ENCODE results near the gene CA12.

The CA12 gene

GRCh38 chr15:63308947-63309346 lies 72.7 kb downstream of the CA12 start:
- Histone ChIP-seq H3K27me3 (ENCODE audit: control insufficient read depth, insufficient read depth, low read length) (no peaks in the 10 kb centered on the region), H3K4me1 (ENCODE audit: control insufficient read depth, insufficient read depth, low read length) (no peaks in the 10 kb centered on the region), H3K4me3 (ENCODE audit: low read length) (no peak overlapping the region), H3K36me3 (ENCODE audit: control insufficient read depth, insufficient read depth, low read length) (no peaks in the 10 kb centered on the region), H3K9me3 (ENCODE audit: control insufficient read depth, insufficient read depth, low read length) (no peaks in the 10 kb centered on the region), H3K27ac (ENCODE audit: low read length) (no peak overlapping the region)
- WGBS (ENCODE audit: insufficient coverage, insufficient read length): no CpG with 5 or more reads among the region's 2 CpGs
- no peak for DNase-seq (ENCODE audit: low read depth, low spot score)

- Histone ChIP-seq H3K27me3 (ENCODE audit: control insufficient read depth, insufficient read depth, low read length) (no peaks in the 10 kb centered on the region), H3K4me3 (ENCODE audit: low read length) (no peak overlapping the region), H3K4me1 (ENCODE audit: control insufficient read depth, insufficient read depth, low read length) (no peaks in the 10 kb centered on the region), H3K9me3 (ENCODE audit: control insufficient read depth, insufficient read depth, low read length) (no peaks in the 10 kb centered on the region), H3K27ac (ENCODE audit: low read length) (no peak overlapping the region), H3K36me3 (ENCODE audit: control insufficient read depth, insufficient read depth, low read length) (no peaks in the 10 kb centered on the region)
- no peak for DNase-seq (ENCODE audit: low read depth, low spot score)
- no CpG with 5 or more reads among the region's 4 CpGs for WGBS (ENCODE audit: insufficient coverage, insufficient read length)
Observed at GRCh38 chr15:63308491-63308890, 73.2 kb downstream of the CA12 start.

- WGBS (ENCODE audit: insufficient coverage, insufficient read length): no CpG with 5 or more reads among the region's 5 CpGs
- H3K36me3 ChIP-seq (ENCODE audit: control insufficient read depth, insufficient read depth, low read length): peaks cover 2% of the 10 kb centered on the region; the same call in 1 of the 2 replicates
- no peak overlapping the region for H3K27ac ChIP-seq (ENCODE audit: low read length)
- DNase-seq (ENCODE audit: low read depth, low spot score): no peak
- H3K9me3 ChIP-seq (ENCODE audit: control insufficient read depth, insufficient read depth, low read length): no peaks in the 10 kb centered on the region
- H3K4me1 ChIP-seq (ENCODE audit: control insufficient read depth, insufficient read depth, low read length): no peaks in the 10 kb centered on the region
- no peaks in the 10 kb centered on the region for H3K27me3 ChIP-seq (ENCODE audit: control insufficient read depth, insufficient read depth, low read length)
- no peak overlapping the region for H3K4me3 ChIP-seq (ENCODE audit: low read length)
Observed at GRCh38 chr15:63306492-63307073, 75.1 kb downstream of the CA12 start.

- no peaks in the 10 kb centered on the region for H3K27me3 ChIP-seq (ENCODE audit: control insufficient read depth, insufficient read depth, low read length)
- H3K9me3 ChIP-seq (ENCODE audit: control insufficient read depth, insufficient read depth, low read length): no peaks in the 10 kb centered on the region
- WGBS (ENCODE audit: insufficient coverage, insufficient read length): no CpG with 5 or more reads among the region's 5 CpGs
- H3K4me3 ChIP-seq (ENCODE audit: low read length): no peak overlapping the region
- no peak overlapping the region for H3K27ac ChIP-seq (ENCODE audit: low read length)
- no peaks in the 10 kb centered on the region for H3K4me1 ChIP-seq (ENCODE audit: control insufficient read depth, insufficient read depth, low read length)
- DNase-seq (ENCODE audit: low read depth, low spot score): no peak
- H3K36me3 ChIP-seq (ENCODE audit: control insufficient read depth, insufficient read depth, low read length): peaks cover 2% of the 10 kb centered on the region; the same call in 1 of the 2 replicates
Observed at GRCh38 chr15:63305260-63305659, 76.4 kb downstream of the CA12 start.

GRCh38 chr15:63301088-63301487 lies 80.6 kb downstream of the CA12 start:
- Histone ChIP-seq H3K27me3 (ENCODE audit: control insufficient read depth, insufficient read depth, low read length) (no peaks in the 10 kb centered on the region), H3K27ac (ENCODE audit: low read length) (no peak overlapping the region), H3K9me3 (ENCODE audit: control insufficient read depth, insufficient read depth, low read length) (no peaks in the 10 kb centered on the region), H3K4me1 (ENCODE audit: control insufficient read depth, insufficient read depth, low read length) (no peaks in the 10 kb centered on the region), H3K36me3 (ENCODE audit: control insufficient read depth, insufficient read depth, low read length) (peaks cover 2% of the 10 kb centered on the region; the same call in 1 of the 2 replicates), H3K4me3 (ENCODE audit: low read length) (no peak overlapping the region)
- no CpG with 5 or more reads among the region's 1 CpG for WGBS (ENCODE audit: insufficient coverage, insufficient read length)
- no peak for DNase-seq (ENCODE audit: low read depth, low spot score)

- no CpG with 5 or more reads among the region's 7 CpGs for WGBS (ENCODE audit: insufficient coverage, insufficient read length)
- Histone ChIP-seq H3K9me3 (ENCODE audit: control insufficient read depth, insufficient read depth, low read length) (no peaks in the 10 kb centered on the region), H3K36me3 (ENCODE audit: control insufficient read depth, insufficient read depth, low read length) (peaks cover 2% of the 10 kb centered on the region; the same call in 1 of the 2 replicates), H3K27me3 (ENCODE audit: control insufficient read depth, insufficient read depth, low read length) (no peaks in the 10 kb centered on the region), H3K4me1 (ENCODE audit: control insufficient read depth, insufficient read depth, low read length) (no peaks in the 10 kb centered on the region), H3K27ac (ENCODE audit: low read length) (no peak overlapping the region), H3K4me3 (ENCODE audit: low read length) (no peak overlapping the region)
- no peak for DNase-seq (ENCODE audit: low read depth, low spot score)
Observed at GRCh38 chr15:63299943-63300575, 81.6 kb downstream of the CA12 start.

- no CpG with 5 or more reads among the region's 6 CpGs for WGBS (ENCODE audit: insufficient coverage, insufficient read length)
- H3K4me1 ChIP-seq (ENCODE audit: control insufficient read depth, insufficient read depth, low read length): no peaks in the 10 kb centered on the region
- no peak overlapping the region for H3K27ac ChIP-seq (ENCODE audit: low read length)
- H3K9me3 ChIP-seq (ENCODE audit: control insufficient read depth, insufficient read depth, low read length): no peaks in the 10 kb centered on the region
- no peak for DNase-seq (ENCODE audit: low read depth, low spot score)
- H3K4me3 ChIP-seq (ENCODE audit: low read length): no peak overlapping the region
- no peaks in the 10 kb centered on the region for H3K36me3 ChIP-seq (ENCODE audit: control insufficient read depth, insufficient read depth, low read length)
- no peaks in the 10 kb centered on the region for H3K27me3 ChIP-seq (ENCODE audit: control insufficient read depth, insufficient read depth, low read length)
Observed at GRCh38 chr15:63296195-63296594, 85.5 kb downstream of the CA12 start.

- no peak for DNase-seq (ENCODE audit: low read depth, low spot score)
- Histone ChIP-seq H3K9me3 (ENCODE audit: control insufficient read depth, insufficient read depth, low read length) (no peaks in the 10 kb centered on the region), H3K27me3 (ENCODE audit: control insufficient read depth, insufficient read depth, low read length) (no peaks in the 10 kb centered on the region), H3K36me3 (ENCODE audit: control insufficient read depth, insufficient read depth, low read length) (no peaks in the 10 kb centered on the region), H3K4me3 (ENCODE audit: low read length) (no peak overlapping the region), H3K27ac (ENCODE audit: low read length) (no peak overlapping the region), H3K4me1 (ENCODE audit: control insufficient read depth, insufficient read depth, low read length) (no peaks in the 10 kb centered on the region)
Observed at GRCh38 chr15:63295341-63295740, 86.3 kb downstream of the CA12 start.

- no peaks in the 10 kb centered on the region for H3K36me3 ChIP-seq (ENCODE audit: control insufficient read depth, insufficient read depth, low read length)
- WGBS (ENCODE audit: insufficient coverage, insufficient read length): no CpG with 5 or more reads among the region's 3 CpGs
Observed at GRCh38 chr15:63294359-63294758, 87.3 kb downstream of the CA12 start.

GRCh38 chr15:63292771-63293170 lies 88.9 kb downstream of the CA12 start:
- no CpG with 5 or more reads among the region's 5 CpGs for whole genome bisulfite sequencing (ENCODE audit: insufficient coverage, insufficient read length)
- DNase-seq (ENCODE audit: low read depth, low spot score): no peak
- Histone ChIP-seq H3K4me3 (ENCODE audit: low read length) (no peak overlapping the region), H3K27me3 (ENCODE audit: control insufficient read depth, insufficient read depth, low read length) (no peaks in the 10 kb centered on the region), H3K27ac (ENCODE audit: low read length) (no peak overlapping the region), H3K36me3 (ENCODE audit: control insufficient read depth, insufficient read depth, low read length) (no peaks in the 10 kb centered on the region), H3K4me1 (ENCODE audit: control insufficient read depth, insufficient read depth, low read length) (no peaks in the 10 kb centered on the region), H3K9me3 (ENCODE audit: control insufficient read depth, insufficient read depth, low read length) (no peaks in the 10 kb centered on the region)

More at GRCh38 chr15:63294359-63294758, 87.3 kb downstream of the CA12 start:
- no peak overlapping the region for H3K4me3 ChIP-seq (ENCODE audit: low read length)
- H3K27me3 ChIP-seq (ENCODE audit: control insufficient read depth, insufficient read depth, low read length): no peaks in the 10 kb centered on the region
- H3K9me3 ChIP-seq (ENCODE audit: control insufficient read depth, insufficient read depth, low read length): no peaks in the 10 kb centered on the region
- H3K27ac ChIP-seq (ENCODE audit: low read length): no peak overlapping the region
- H3K4me1 ChIP-seq (ENCODE audit: control insufficient read depth, insufficient read depth, low read length): no peaks in the 10 kb centered on the region
- DNase-seq (ENCODE audit: low read depth, low spot score): no peak

GRCh38 chr15:63292241-63292640 lies 89.4 kb downstream of the CA12 start:
- Histone ChIP-seq H3K27me3 (ENCODE audit: control insufficient read depth, insufficient read depth, low read length) (no peaks in the 10 kb centered on the region), H3K27ac (ENCODE audit: low read length) (no peak overlapping the region), H3K36me3 (ENCODE audit: control insufficient read depth, insufficient read depth, low read length) (no peaks in the 10 kb centered on the region)

More at GRCh38 chr15:63292241-63292640, 89.4 kb downstream of the CA12 start:
- no peak overlapping the region for H3K4me3 ChIP-seq (ENCODE audit: low read length)
- WGBS (ENCODE audit: insufficient coverage, insufficient read length): no CpG with 5 or more reads among the region's 3 CpGs
- H3K4me1 ChIP-seq (ENCODE audit: control insufficient read depth, insufficient read depth, low read length): no peaks in the 10 kb centered on the region
- no peaks in the 10 kb centered on the region for H3K9me3 ChIP-seq (ENCODE audit: control insufficient read depth, insufficient read depth, low read length)
- no peak for DNase-seq (ENCODE audit: low read depth, low spot score)
